Esophagus muscularis mucosa (tissue), 4 donors: ENCODE data around the gene HIVEP1.

Source experiments
- EP300 ChIP-seq: sonication (generic); formaldehyde crosslinking; IDR thresholded peaks from one replicate; pipeline ENCODE4 v1.6.1; 2017; ENCODE audit warnings: antibody characterized with exemption
- POLR2A ChIP-seq: fragments of 450-650 bp; IDR thresholded peaks from one replicate; pipeline ENCODE4 v1.6.1; 2017; ENCODE audit warnings: antibody characterized with exemption, moderate library complexity, mild to moderate bottlenecking, low read depth
- POLR2AphosphoS5 ChIP-seq, 2 donors: sonication (generic); formaldehyde crosslinking; IDR thresholded peaks; one replicate each; pipeline ENCODE4 v1.6.1; 2017; ENCODE audit warnings: antibody characterized with exemption in 2 of 2
- TF ChIP-seq, protein P1 (sequence below), 3 experiments: fragments of 200-600 bp in 2 of 3; fragments of 450-650 bp in 1 of 3; sonication (generic) in 2 of 3; IDR thresholded peaks; one replicate each; pipeline ENCODE4 v1.5.1; 2017 to 2019; ENCODE audit warnings: antibody characterized with exemption in 3 of 3, mild to moderate bottlenecking in 2 of 3, moderate library complexity in 1 of 3

DNA sequence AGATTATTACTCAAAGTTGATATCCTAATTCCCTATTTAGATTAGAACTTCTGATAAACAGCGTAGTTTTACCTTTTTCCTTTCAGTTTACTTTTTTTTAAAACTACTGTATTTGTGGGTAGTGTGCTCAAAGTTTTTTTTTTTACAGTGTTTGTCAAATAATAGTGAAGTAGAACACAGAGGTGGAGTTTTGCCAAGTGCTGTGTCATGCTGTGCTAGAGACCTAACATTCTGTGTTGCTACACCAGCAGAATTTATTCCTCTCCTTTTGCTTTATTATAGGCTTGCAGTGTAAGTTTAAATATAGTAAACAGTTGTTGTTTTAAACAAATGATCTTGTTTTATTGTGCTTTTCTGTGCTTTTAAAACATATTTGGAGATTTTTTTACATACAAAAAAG is 125.4 kb downstream of the HIVEP1 start:
- TF ChIP-seq, protein P1, sequence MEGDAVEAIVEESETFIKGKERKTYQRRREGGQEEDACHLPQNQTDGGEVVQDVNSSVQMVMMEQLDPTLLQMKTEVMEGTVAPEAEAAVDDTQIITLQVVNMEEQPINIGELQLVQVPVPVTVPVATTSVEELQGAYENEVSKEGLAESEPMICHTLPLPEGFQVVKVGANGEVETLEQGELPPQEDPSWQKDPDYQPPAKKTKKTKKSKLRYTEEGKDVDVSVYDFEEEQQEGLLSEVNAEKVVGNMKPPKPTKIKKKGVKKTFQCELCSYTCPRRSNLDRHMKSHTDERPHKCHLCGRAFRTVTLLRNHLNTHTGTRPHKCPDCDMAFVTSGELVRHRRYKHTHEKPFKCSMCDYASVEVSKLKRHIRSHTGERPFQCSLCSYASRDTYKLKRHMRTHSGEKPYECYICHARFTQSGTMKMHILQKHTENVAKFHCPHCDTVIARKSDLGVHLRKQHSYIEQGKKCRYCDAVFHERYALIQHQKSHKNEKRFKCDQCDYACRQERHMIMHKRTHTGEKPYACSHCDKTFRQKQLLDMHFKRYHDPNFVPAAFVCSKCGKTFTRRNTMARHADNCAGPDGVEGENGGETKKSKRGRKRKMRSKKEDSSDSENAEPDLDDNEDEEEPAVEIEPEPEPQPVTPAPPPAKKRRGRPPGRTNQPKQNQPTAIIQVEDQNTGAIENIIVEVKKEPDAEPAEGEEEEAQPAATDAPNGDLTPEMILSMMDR (IDR thresholded peaks at IDR 0.05) = no peak
- no peak for TF ChIP-seq EP300
- TF ChIP-seq POLR2AphosphoS5 (IDR thresholded peaks at IDR 0.05) = no peak
- TF ChIP-seq POLR2A = no peak
